ENCODE results near the gene CXCL11.
"Not testable (repeated sequence)": the region's sequence is repeated elsewhere in the genome, so short reads cannot be mapped to it uniquely, and the experiment has no call there.

The CXCL11 gene

DNA sequence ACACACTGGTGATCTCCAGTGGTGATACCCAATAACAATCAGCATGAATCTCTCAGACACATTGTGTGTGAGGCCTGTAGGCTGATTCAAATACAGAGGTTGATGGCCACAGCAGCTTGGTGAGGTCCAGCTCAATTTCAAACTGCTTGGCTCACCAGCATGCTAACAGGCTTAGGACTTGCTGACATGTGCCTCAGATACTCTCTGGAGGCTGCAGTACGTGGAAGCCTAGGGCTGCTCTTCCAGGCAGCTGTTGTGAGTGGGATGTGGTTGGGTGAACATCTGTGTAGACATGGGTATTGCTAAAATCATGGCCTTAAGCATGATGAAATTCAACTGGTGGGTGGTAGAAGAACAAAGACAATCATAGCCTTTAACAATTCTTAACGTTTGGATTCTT lies 32.8 kb downstream of the CXCL11 start:
- Histone ChIP-seq H3K27me3 (ENCODE audit: control insufficient read depth, insufficient read depth, low read length, poor library complexity, severe bottlenecking) (peaks cover 3% of the 10 kb centered on the region), H3K4me1 (ENCODE audit: control insufficient read depth, insufficient read depth, low read length) (no peaks in the 10 kb centered on the region), H3K9me3 (ENCODE audit: control insufficient read depth, low read length) (no peaks in the 10 kb centered on the region), H3K36me3 (ENCODE audit: control insufficient read depth, insufficient read depth, low read length) (no peaks in the 10 kb centered on the region), H3K4me3 (ENCODE audit: insufficient read depth, low read depth, low read length) (no peak overlapping the region), H3K27ac (ENCODE audit: insufficient read depth, low read depth, low read length, poor library complexity, severe bottlenecking) (no peak overlapping the region)
- 66 to 79% methylated on average over 1 to 2 of the region's 2 CpGs for WGBS, 2 experiments

DNA sequence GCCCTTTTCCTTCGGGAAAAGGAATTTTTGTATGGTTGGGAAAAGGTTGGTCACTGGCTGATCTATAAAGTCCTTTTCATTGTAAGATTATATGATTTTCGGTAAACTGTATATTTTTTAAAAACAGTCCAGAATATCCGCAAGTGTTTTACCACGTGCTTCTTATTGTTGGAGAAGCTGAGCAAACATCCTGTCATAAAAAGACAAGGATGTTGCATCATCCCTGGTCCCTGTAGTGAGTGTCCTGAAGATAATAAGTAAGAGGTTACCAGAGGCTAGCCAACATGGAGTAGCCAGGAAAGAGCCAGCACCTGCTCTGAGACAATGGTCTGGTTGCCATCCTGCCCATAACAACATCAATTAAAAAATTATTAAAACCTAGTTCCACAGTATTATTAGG lies 33.7 kb downstream of the CXCL11 start:
- Histone ChIP-seq H3K27me3 (ENCODE audit: control insufficient read depth, insufficient read depth, low read length, poor library complexity, severe bottlenecking) (peaks cover 3% of the 10 kb centered on the region), H3K36me3 (ENCODE audit: control insufficient read depth, insufficient read depth, low read length) (no peaks in the 10 kb centered on the region)
- WGBS, 2 experiments, result 94% methylated on average over 4 of the region's 4 CpGs

DNA sequence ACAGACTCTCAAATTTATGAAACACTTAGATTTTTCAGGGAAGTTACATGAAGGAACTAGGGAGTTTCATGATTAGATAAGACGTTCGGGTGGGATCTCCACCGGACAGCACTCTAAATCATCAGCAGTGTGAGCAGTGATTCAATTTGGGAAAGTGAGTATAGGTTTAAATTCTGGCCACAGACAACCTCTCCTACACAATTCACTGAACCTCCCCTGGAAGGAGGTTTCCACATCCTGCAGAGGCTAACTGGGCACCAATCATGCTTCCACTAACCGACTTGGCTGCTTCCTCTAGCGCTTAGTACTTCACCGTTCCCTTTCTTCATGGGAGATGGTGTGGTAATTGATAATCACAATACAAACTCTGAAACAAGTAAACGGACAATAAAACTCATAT lies 34.2 kb downstream of the CXCL11 start:
- WGBS, 2 experiments, result 98 to 100% methylated on average over 6 to 7 of the region's 7 CpGs
- Histone ChIP-seq H3K4me1 (ENCODE audit: control insufficient read depth, insufficient read depth, low read length) (no peaks in the 10 kb centered on the region), H3K27ac (ENCODE audit: insufficient read depth, low read depth, low read length, poor library complexity, severe bottlenecking) (no peak overlapping the region), H3K9me3 (ENCODE audit: control insufficient read depth, low read length) (no peaks in the 10 kb centered on the region), H3K36me3 (ENCODE audit: control insufficient read depth, insufficient read depth, low read length) (no peaks in the 10 kb centered on the region), H3K27me3 (ENCODE audit: control insufficient read depth, insufficient read depth, low read length, poor library complexity, severe bottlenecking) (peaks cover 3% of the 10 kb centered on the region), H3K4me3 (ENCODE audit: insufficient read depth, low read depth, low read length) (no peak overlapping the region)

More for the DNA sequence above, 33.7 kb downstream of the CXCL11 start:
- no peaks in the 10 kb centered on the region for H3K4me1 ChIP-seq (ENCODE audit: control insufficient read depth, insufficient read depth, low read length)
- no peak overlapping the region for H3K27ac ChIP-seq (ENCODE audit: insufficient read depth, low read depth, low read length, poor library complexity, severe bottlenecking)
- no peak overlapping the region for H3K4me3 ChIP-seq (ENCODE audit: insufficient read depth, low read depth, low read length)
- H3K9me3 ChIP-seq (ENCODE audit: control insufficient read depth, low read length), result no peaks in the 10 kb centered on the region

DNA sequence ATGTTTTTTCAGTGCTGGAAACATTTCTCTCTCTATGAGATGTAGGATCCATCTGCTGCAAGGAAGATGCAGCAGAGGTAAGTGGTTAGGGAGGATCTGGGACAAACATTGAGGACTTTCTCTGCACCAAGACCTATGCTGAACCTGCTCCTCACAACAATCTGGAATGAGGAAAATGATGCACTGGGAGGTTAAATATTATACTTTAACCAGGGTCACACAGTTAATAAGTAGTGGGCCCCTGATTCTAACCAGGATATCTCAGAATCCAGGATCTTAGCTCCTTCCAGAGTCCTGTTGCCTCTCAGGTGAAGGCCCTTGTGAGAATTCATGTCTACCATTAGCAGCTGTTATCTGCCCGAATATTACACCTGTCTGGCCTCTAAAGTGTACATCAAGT lies 35.6 kb downstream of the CXCL11 start:
- H3K36me3 ChIP-seq (ENCODE audit: control insufficient read depth, insufficient read depth, low read length), result no peaks in the 10 kb centered on the region
- no peak overlapping the region for H3K27ac ChIP-seq (ENCODE audit: insufficient read depth, low read depth, low read length, poor library complexity, severe bottlenecking)
- H3K4me1 ChIP-seq (ENCODE audit: control insufficient read depth, insufficient read depth, low read length), result no peaks in the 10 kb centered on the region
- no peak overlapping the region for H3K4me3 ChIP-seq (ENCODE audit: insufficient read depth, low read depth, low read length)
- 84 to 100% methylated on average over 1 of the region's 1 CpG for WGBS, 2 experiments
- H3K9me3 ChIP-seq (ENCODE audit: control insufficient read depth, low read length), result no peaks in the 10 kb centered on the region
- H3K27me3 ChIP-seq (ENCODE audit: control insufficient read depth, insufficient read depth, low read length, poor library complexity, severe bottlenecking), result peaks cover 3% of the 10 kb centered on the region

DNA sequence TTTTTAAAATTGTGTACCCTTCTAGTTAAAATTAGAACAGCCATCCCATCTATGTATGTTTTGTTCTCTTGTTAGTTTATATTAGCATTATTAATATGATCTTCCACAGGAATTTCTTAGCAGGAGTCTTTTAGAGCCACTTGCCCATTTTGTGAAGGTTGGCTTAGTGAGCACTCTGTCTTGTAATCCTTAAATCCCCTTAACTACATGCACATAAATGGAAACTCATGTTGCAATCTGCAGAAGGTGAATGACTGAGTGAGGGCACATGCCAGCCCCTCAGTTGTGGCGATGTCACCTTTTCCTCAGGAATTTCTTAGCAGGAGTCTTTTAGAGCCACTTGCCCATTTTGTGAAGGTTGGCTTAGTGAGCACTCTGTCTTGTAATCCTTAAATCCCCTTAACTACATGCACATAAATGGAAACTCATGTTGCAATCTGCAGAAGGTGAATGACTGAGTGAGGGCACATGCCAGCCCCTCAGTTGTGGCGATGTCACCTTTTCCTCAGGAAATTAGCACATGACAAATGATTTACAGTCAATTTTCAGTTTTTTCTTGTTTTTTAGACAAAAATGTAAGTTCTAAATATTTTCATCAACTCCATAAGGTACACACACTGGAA lies 37.2 kb downstream of the CXCL11 start:
- H3K36me3 ChIP-seq (ENCODE audit: control insufficient read depth, insufficient read depth, low read length); H3K4me3 ChIP-seq (ENCODE audit: insufficient read depth, low read depth, low read length); H3K27me3 ChIP-seq (ENCODE audit: control insufficient read depth, insufficient read depth, low read length, poor library complexity, severe bottlenecking); H3K4me1 ChIP-seq (ENCODE audit: control insufficient read depth, insufficient read depth, low read length); H3K27ac ChIP-seq (ENCODE audit: insufficient read depth, low read depth, low read length, poor library complexity, severe bottlenecking); H3K9me3 ChIP-seq (ENCODE audit: control insufficient read depth, low read length): not testable (repeated sequence)
- 75 to 97% methylated on average over 1 to 2 of the region's 2 CpGs for WGBS, 2 experiments

DNA sequence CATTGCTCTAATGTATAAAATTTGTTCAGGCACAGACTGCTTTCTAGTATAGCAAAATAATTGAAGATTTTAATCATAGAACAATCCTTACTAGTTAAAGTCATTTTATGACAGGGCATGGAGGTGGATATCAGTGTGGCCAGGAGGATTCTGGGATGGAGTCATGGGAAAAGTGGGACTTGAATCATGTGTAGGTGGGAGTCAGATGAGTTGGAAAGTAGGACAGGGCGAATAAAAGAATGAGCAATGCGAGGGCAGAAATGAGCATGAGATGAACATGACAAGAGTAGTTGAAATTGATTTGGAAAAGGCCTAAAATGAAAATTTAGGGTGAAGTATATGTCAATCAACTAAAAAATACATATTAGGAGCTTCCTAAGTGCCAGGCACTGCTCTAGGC lies 37.9 kb downstream of the CXCL11 start:
- no peaks in the 10 kb centered on the region for H3K4me1 ChIP-seq (ENCODE audit: control insufficient read depth, insufficient read depth, low read length)
- no peaks in the 10 kb centered on the region for H3K9me3 ChIP-seq (ENCODE audit: control insufficient read depth, low read length)
- no peak overlapping the region for H3K4me3 ChIP-seq (ENCODE audit: insufficient read depth, low read depth, low read length)
- WGBS, 2 experiments, result 91 to 95% methylated on average over 2 of the region's 2 CpGs
- peaks cover 3% of the 10 kb centered on the region for H3K27me3 ChIP-seq (ENCODE audit: control insufficient read depth, insufficient read depth, low read length, poor library complexity, severe bottlenecking)
- no peak overlapping the region for H3K27ac ChIP-seq (ENCODE audit: insufficient read depth, low read depth, low read length, poor library complexity, severe bottlenecking)
- H3K36me3 ChIP-seq (ENCODE audit: control insufficient read depth, insufficient read depth, low read length), result no peaks in the 10 kb centered on the region

DNA sequence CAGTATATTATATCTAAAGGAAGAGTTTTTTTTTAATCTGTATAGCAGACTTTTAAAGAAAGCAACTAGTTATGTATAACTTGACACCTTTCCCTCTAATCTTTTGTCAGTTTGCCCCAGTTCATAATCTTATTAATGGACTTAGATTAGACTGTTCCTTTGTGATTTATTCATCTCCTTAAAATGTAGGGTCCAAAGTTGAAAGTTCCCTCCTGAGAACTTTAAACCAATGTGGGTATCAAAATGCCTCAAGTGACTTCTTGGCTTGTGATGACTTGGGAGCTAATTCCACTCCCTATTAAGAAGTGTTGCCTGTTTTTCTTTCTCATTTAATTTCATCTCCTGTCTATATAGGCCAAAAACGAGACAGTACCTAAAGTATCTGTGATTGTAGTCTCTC lies 38.8 kb downstream of the CXCL11 start:
- H3K4me3 ChIP-seq (ENCODE audit: insufficient read depth, low read depth, low read length), result no peak overlapping the region
- 77 to 88% methylated on average over 1 of the region's 1 CpG for WGBS, 2 experiments
- H3K27ac ChIP-seq (ENCODE audit: insufficient read depth, low read depth, low read length, poor library complexity, severe bottlenecking), result no peak overlapping the region
- H3K27me3 ChIP-seq (ENCODE audit: control insufficient read depth, insufficient read depth, low read length, poor library complexity, severe bottlenecking), result peaks cover 3% of the 10 kb centered on the region
- H3K36me3 ChIP-seq (ENCODE audit: control insufficient read depth, insufficient read depth, low read length), result no peaks in the 10 kb centered on the region
- no peaks in the 10 kb centered on the region for H3K4me1 ChIP-seq (ENCODE audit: control insufficient read depth, insufficient read depth, low read length)
- no peaks in the 10 kb centered on the region for H3K9me3 ChIP-seq (ENCODE audit: control insufficient read depth, low read length)

DNA sequence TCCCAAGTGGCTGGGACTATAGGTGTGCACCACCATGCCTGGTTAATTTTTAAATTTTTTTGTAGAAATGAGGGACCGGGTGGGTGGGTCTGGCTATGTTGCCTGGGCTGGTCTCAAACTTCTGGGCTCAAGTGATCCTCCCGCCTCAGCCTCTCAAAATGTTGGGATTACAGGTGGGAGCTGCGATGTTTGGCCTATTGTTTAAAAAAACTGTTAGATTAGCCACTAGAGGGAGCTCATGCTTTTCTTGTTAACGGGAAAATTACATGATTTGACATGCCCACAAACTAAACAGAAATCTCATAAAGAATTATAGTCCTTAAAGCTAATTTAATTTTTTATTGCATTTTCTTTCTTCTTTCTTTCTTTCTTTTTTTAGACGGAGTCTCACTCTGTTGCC lies 40.1 kb downstream of the CXCL11 start:
- WGBS, 2 experiments, result 23 to 29% methylated on average over 5 of the region's 5 CpGs
- Histone ChIP-seq H3K36me3 (ENCODE audit: control insufficient read depth, insufficient read depth, low read length) (no peaks in the 10 kb centered on the region), H3K9me3 (ENCODE audit: control insufficient read depth, low read length) (no peaks in the 10 kb centered on the region), H3K27ac (ENCODE audit: insufficient read depth, low read depth, low read length, poor library complexity, severe bottlenecking) (no peak overlapping the region), H3K4me1 (ENCODE audit: control insufficient read depth, insufficient read depth, low read length) (no peaks in the 10 kb centered on the region), H3K27me3 (ENCODE audit: control insufficient read depth, insufficient read depth, low read length, poor library complexity, severe bottlenecking) (peaks cover 3% of the 10 kb centered on the region), H3K4me3 (ENCODE audit: insufficient read depth, low read depth, low read length) (no peak overlapping the region)

DNA sequence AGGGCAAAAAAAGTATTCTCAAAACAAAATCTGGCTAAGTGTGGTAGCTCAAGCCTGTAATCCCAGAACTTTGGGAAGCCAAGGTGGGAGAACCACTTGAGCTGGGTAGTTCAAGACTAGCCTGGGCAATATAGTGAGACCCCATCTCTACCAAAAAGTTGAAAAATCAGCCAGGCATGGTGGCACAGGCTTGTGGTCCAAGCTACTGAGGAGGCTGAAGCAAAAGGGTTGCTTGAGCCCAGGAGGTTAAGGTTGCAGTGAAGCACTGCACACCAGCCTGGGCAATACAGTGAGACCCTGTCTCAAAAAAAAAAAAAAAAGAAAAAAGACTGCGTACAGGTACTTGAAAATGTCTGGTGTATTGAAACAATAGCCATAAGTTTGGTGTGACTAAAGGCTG lies 43.4 kb downstream of the CXCL11 start:
- peaks cover 4% of the 10 kb centered on the region for H3K4me1 ChIP-seq (ENCODE audit: control insufficient read depth, insufficient read depth, low read length)
- no peak overlapping the region for H3K4me3 ChIP-seq (ENCODE audit: insufficient read depth, low read depth, low read length)
- no peak overlapping the region for H3K27ac ChIP-seq (ENCODE audit: insufficient read depth, low read depth, low read length, poor library complexity, severe bottlenecking)
- no peaks in the 10 kb centered on the region for H3K36me3 ChIP-seq (ENCODE audit: control insufficient read depth, insufficient read depth, low read length)
- H3K27me3 ChIP-seq (ENCODE audit: control insufficient read depth, insufficient read depth, low read length, poor library complexity, severe bottlenecking), result peaks cover 3% of the 10 kb centered on the region
- H3K9me3 ChIP-seq (ENCODE audit: control insufficient read depth, low read length), result no peaks in the 10 kb centered on the region
- 75 to 92% methylated on average over 1 of the region's 1 CpG for WGBS, 2 experiments

DNA sequence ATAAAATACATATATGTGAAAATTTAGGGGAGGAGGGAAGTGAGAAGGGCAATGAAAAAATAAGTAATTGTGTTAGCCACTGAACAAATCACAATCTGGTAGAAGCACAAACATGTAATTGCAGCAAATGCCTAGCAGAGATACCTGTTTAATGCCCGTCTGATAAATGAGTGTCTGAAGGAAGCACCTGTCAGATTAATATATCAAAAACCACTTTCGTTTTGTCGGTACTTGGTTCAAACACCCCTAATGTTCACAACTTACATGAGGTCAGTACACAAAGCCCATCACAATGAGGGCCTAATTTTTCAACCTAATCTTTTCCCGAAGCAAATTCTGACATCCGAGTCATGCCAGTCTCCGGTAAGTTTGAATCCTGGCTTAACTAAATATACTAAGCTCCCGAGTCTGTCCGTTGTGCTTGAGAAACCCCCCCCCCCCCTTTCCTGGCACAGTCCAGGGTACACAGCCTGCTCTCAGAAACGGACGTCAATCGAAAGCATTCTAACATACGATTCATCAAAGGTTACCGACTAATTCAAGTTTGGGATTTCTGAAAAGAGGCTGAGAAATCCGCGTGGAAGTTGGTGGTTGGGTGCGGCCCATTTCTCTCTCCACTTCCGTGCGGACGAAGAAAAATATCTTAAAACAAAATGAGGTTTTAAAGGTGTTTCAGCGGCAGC lies 45.9 kb downstream of the CXCL11 start:
- WGBS, 2 experiments, result 4 to 6% methylated on average over 19 to 20 of the region's 20 CpGs
- H3K9me3 ChIP-seq (ENCODE audit: control insufficient read depth, low read length), result no peaks in the 10 kb centered on the region
- H3K4me3 ChIP-seq (ENCODE audit: insufficient read depth, low read depth, low read length), result peak overlapping the region; percentile 77
- peaks cover 4% of the 10 kb centered on the region for H3K4me1 ChIP-seq (ENCODE audit: control insufficient read depth, insufficient read depth, low read length)
- H3K27me3 ChIP-seq (ENCODE audit: control insufficient read depth, insufficient read depth, low read length, poor library complexity, severe bottlenecking), result peaks cover 1% of the 10 kb centered on the region
- no peak overlapping the region for H3K27ac ChIP-seq (ENCODE audit: insufficient read depth, low read depth, low read length, poor library complexity, severe bottlenecking)
- H3K36me3 ChIP-seq (ENCODE audit: control insufficient read depth, insufficient read depth, low read length), result no peaks in the 10 kb centered on the region
